Measurements from ENCODE around the gene NAA38.
A peak's percentile ranks its signal among the peaks of the same experiment; 100 is the strongest.

Gene NAA38

DNA sequence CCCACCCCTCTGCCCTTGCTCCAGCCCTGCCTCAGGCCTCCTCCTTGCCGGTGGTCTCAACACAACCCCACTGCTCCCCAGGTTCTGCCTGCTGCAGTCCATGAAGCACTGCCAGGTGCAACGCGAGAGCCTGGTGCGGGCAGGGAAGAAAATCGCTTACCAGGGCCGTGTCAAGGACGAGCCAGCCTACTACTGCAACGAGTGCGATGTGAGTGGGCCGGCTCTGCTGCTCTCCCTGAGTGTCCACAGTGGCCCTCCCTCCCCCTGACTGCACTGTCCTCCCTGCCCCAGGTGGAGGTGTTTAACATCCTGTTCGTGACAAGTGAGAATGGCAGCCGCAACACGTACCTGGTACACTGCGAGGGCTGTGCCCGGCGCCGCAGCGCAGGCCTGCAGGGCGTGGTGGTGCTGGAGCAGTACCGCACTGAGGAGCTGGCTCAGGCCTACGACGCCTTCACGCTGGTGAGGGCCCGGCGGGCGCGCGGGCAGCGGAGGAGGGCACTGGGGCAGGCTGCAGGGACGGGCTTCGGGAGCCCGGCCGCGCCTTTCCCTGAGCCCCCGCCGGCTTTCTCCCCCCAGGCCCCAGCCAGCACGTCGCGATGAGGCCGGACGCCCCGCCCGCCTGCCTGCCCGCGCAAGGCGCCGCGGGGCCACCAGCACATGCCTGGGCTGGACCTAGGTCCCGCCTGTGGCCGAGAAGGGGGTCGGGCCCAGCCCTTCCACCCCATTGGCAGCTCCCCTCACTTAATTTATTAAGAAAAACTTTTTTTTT lies 4.3 kb downstream of the NAA38 start:
- DNase-seq (ENCODE audit: low read depth in 2 of 2), result no peak

DNA sequence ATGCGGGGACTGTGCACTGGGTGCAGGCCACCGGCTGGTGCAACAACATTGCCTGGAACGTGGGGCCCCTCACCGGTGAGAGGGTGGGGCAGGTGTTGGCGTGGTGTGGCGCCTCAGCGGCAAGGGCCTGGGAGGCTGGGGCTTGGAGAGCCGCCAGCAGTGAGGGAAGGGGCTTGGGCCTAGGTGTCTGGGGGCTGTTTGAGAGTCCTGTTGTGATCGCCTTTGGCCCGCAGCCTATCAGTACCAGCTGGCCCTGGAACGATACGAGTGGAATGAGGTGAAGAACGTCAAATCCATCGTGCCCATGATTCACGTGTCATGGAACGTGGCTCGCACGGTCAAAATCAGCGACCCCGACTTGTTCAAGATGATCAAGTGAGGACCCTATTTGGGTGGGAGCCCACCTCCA lies 5.1 kb downstream of the NAA38 start:
- no peak for DNase-seq (ENCODE audit: low read depth in 2 of 2)

GRCh38 chr17:7851438-7852261 lies 5.7 kb downstream of the NAA38 start:
- DNase-seq (ENCODE audit: low read depth in 2 of 2), result peak; percentile 92 to 94

DNA sequence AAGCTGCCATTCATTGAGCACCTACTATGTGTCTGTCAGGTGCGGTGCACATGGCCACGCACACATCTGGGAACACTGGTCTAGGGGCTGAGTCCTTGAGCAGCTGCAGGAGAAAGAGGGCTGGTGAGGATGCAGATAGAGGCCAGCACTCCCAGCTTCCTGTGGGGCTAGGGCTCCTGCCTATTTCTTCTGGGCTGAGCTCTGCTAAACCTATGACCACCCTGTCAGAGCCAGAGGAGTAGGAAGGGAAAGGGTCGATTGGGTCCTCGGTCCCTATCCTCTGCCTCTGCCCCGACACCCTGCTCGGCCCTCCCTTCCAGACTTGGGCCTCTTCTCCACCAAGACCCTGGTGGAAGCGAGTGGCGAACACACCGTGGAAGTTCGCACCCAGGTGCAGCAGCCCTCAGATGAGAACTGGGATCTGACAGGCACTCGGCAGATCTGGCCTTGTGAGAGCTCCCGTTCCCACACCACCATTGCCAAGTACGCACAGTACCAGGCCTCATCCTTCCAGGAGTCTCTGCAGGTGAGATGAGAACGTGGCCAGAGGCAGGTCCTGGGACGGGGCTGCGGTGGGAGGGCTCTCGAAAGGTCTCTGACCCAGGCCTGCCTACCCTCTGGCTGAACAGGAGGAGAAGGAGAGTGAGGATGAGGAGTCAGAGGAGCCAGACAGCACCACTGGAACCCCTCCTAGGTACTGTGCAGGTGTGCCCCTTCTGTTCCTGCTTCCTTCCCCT lies 6.5 kb downstream of the NAA38 start:
- no peak for DNase-seq (ENCODE audit: low read depth in 2 of 2)

DNA sequence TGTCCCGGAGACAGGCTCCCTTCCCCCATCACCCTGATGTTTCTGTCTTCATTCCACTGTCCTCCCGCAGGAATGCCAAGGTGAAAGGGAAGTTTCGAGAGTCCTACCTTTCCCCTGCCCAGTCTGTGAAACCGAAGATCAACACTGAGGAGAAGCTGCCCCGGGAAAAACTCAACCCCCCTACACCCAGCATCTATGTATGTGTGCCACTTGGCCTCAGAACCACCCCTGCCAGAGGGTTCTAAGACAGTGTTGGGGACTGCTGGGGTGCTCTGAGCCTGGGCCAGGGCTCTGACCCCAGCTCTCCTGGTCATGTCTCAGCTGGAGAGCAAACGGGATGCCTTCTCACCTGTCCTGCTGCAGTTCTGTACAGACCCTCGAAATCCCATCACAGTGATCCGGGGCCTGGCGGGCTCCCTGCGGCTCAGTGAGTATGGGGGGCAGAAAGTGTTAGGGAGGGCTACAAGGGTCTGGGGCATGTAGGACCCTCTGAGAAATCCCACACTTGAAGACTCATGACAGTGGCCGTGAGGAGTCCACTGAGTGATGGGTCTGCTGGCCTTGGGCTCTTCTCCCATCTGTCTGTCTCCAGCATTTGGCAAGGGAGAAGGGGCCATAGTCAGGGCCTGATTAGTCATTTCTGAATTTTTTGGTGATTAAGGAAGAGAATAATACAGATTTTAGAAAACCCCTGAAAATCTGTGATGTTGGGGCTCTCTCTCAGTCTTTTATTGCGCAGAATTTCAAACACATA lies 7.4 kb downstream of the NAA38 start:
- no peak for DNase-seq (ENCODE audit: low read depth in 2 of 2)

- no peak for DNase-seq (ENCODE audit: low read depth in 2 of 2)
Measured at GRCh38 chr17:7849130-7849750, 8.1 kb downstream of the NAA38 start.

GRCh38 chr17:7848739-7849129 lies 8.6 kb downstream of the NAA38 start:
- no peak for DNase-seq (ENCODE audit: low read depth in 2 of 2)

GRCh38 chr17:7848131-7848579 lies 9.2 kb downstream of the NAA38 start:
- DNase-seq (ENCODE audit: low read depth in 2 of 2), result no peak

DNA sequence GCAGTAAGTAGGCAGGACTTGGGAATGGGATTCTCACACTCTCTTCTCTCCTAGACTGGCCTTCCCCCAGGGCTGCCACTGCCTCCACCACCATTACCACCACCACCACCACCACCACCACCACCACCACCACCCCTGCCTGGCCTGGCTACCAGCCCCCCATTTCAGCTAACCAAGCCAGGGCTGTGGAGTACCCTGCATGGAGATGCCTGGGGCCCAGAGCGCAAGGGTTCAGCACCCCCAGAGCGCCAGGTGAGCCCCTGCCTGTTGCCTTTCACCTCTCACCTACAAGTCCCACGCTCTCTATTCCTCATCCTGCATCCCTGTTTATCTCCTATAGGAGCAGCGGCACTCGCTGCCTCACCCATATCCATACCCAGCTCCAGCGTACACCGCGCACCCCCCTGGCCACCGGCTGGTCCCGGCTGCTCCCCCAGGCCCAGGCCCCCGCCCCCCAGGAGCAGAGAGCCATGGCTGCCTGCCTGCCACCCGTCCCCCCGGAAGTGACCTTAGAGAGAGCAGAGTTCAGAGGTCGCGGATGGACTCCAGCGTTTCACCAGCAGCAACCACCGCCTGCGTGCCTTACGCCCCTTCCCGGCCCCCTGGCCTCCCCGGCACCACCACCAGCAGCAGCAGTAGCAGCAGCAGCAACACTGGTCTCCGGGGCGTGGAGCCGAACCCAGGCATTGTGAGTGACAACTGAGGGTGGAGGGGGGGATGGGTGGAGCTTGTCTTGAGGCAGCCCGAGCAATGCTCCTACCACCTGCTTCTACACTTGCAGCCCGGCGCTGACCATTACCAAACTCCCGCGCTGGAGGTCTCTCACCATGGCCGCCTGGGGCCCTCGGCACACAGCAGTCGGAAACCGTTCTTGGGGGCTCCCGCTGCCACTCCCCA lies 10.3 kb downstream of the NAA38 start:
- DNase-seq (ENCODE audit: low read depth in 2 of 2), result no peak

GRCh38 chr17:7846063-7846735 lies 11.2 kb downstream of the NAA38 start:
- no peak for DNase-seq (ENCODE audit: low read depth in 2 of 2)

DNA sequence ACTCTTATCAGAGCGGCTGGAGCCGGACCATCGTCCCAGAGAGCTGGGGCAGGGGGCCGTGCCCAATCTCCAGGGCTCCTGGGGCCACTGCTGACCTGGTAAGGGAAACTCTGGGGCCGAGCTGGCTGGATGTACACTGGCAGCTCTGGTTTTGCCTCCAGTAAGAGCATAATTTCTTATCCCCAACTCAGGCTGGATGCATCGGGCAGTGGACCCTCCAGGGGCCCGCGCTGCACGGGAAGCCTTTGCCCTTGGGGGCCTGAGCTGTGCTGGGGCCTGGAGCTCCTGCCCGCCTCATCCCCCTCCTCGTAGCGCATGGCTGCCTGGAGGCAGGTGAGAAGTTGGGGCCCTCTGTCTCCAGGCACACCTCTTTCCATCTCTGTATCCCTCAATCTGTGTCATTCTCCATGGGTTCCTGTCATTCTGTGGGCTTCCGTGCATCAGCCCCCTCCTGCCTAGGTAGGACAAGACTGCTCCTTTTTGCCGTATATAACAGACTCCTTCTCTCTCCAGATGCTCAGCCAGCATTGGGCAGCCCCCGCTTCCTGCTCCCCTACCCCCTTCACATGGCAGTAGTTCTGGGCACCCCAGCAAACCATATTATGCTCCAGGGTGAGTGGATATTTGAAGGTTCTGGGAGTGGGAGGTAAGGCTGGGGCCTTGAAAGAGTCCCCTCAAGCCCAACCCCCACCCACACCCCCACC lies 11.8 kb downstream of the NAA38 start:
- DNase-seq (ENCODE audit: low read depth in 2 of 2), result no peak

DNA sequence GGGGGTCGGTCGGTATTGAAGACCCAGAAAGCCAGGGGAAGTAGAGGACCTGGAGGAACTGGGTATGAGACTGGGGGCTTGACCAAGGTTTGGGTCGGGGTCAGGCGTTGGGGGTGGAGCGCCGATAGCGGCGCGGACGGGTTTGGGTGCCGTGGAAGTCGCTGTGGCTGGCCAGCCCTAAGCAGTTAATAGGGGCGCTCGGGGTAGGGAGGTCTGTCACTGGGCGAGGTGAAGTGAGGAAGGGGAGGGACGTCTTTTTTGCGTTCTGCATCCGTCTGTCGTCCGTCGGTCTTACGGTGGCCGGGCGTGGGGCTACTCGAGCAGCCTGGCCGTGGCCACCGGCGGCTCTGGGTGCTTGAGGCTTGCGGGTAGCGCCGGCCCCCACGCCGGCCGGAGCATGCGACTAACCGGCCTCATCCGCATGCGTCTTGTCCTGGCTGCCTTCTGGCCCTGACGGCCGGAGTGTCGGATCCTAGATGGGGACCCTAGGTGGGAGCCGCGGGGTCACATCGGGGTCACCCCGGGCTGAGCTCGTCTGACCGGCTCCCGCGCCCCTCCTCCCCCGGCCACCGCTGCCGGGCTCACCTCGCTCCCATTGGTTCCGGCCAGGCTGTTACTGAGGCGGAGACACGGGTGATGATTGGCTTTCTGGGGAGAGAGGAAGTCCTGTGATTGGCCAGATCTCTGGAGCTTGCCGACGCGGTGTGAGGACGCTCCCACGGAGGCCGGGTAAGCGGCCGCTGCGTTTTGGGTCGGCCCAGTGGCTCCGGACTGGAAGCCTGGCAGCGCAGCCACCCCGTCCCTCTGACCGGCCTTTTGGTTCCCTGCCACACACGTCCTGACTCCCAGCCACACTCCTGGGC lies 12.8 kb downstream of the NAA38 start:
- DNase-seq (ENCODE audit: low read depth in 2 of 2), result peak; percentile 72 to 84

- DNase-seq (ENCODE audit: low read depth in 2 of 2), result peak; percentile 83 to 86
Measured at GRCh38 chr17:7843536-7844291, 13.6 kb downstream of the NAA38 start.

DNA sequence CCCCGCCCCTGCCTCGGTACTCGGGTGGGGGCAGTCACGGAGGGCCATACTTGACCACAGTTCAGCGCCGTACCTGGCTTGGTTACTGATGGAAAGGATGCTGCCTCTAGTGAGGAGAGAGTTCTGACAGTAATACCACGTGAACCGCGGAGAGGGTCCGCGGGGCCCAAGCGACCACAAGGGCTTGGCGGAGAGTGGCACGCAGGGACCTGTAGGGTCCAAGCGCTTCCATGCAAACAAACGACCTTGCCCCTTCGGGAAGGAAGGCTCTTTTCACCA lies 14.2 kb downstream of the NAA38 start:
- DNase-seq (ENCODE audit: low read depth in 2 of 2), result peak in 1 of 2 donors; percentile 33

GRCh38 chr17:7842380-7843256 lies 14.7 kb downstream of the NAA38 start:
- peak; percentile 88 to 95 for DNase-seq (ENCODE audit: low read depth in 2 of 2)

- DNase-seq (ENCODE audit: low read depth in 2 of 2), result peak; percentile 79 to 81
Measured at GRCh38 chr17:7841915-7842379, 15.4 kb downstream of the NAA38 start.

Data from stimulated activated CD4-positive, alpha-beta T cell treated with anti-CD3 and anti-CD28 coated beads, Interleukin-4, amount 100 ng/mL, for 48 hours (primary cell).